Neural progenitor cell (in vitro differentiated cells): ENCODE data around the gene MRM3. TPM values are rescaled to one million over a fixed set of nuclear protein-coding genes. Genes with fewer than 3 reads are reported as not detected.

Experiments used
- DNase-seq: peaks from one replicate; pipeline ENCODE4 v3.0.0-alpha.2; 2016; ENCODE audit warnings: low spot score
- H2AFZ ChIP-seq: fragments of 200-600 bp; sonication (generic); replicated peaks from 2 replicates; pipeline ENCODE4 v1.6.1; 2016; ENCODE audit warnings: antibody characterized with exemption
- H3F3A ChIP-seq: fragments of 200-600 bp; sonication (generic); 2 replicates; pipeline ENCODE4 v1.6.1; 2016; ENCODE audit warnings: antibody characterized with exemption, low read depth
- H3K27ac ChIP-seq: fragments of 200-600 bp; sonication (generic); 2 replicates; pipeline ENCODE4 v1.5.1; 2016; ENCODE audit warnings: mild to moderate bottlenecking
- H3K27me3 ChIP-seq: fragments of 200-600 bp; sonication (generic); 2 replicates; pipeline ENCODE4 v1.6.1; 2016; ENCODE audit warnings: mild to moderate bottlenecking, moderate library complexity
- H3K36me3 ChIP-seq: fragments of 200-600 bp; sonication (generic); 2 replicates; pipeline ENCODE4 v1.5.1; 2016
- H3K4me1 ChIP-seq: fragments of 200-600 bp; sonication (generic); 2 replicates; pipeline ENCODE4 v1.6.1; 2016; ENCODE audit warnings: mixed run types
- H3K4me2 ChIP-seq: fragments of 200-600 bp; sonication (generic); 2 replicates; pipeline ENCODE4 v1.6.1; 2016
- H3K4me3 ChIP-seq: fragments of 200-600 bp; sonication (generic); 2 replicates; pipeline ENCODE4 v1.5.1; 2016
- H3K79me2 ChIP-seq: fragments of 200-600 bp; sonication (generic); 2 replicates; pipeline ENCODE4 v1.6.1; 2016; ENCODE audit warnings: low read depth
- H3K9ac ChIP-seq: fragments of 200-600 bp; sonication (generic); 2 replicates; pipeline ENCODE4 v1.6.1; 2016
- H3K9me3 ChIP-seq: fragments of 200-600 bp; sonication (generic); 2 replicates; pipeline ENCODE4 v1.5.1; 2016; ENCODE audit warnings: low read depth
- H4K20me1 ChIP-seq: fragments of 200-600 bp; sonication (generic); 2 replicates; pipeline ENCODE4 v1.6.1; 2016; ENCODE audit warnings: low read depth
- H3K27ac Mint-ChIP-seq: 3 replicates; pipeline ENCODE4 v1.8.0; 2021; ENCODE audit warnings: mixed read lengths
- H3K27me3 Mint-ChIP-seq: 2 replicates; pipeline ENCODE4 v1.8.0; 2022; ENCODE audit warnings: low read depth, mild to moderate bottlenecking, inconsistent platforms, moderate library complexity, mixed read lengths; ENCODE audit not compliant: insufficient read depth
- H3K36me3 Mint-ChIP-seq: 3 replicates; pipeline ENCODE4 v1.8.0; 2021; ENCODE audit warnings: mixed read lengths
- H3K4me1 Mint-ChIP-seq: 3 replicates; pipeline ENCODE4 v1.8.0; 2021; ENCODE audit warnings: mixed read lengths
- H3K4me3 Mint-ChIP-seq: 3 replicates; pipeline ENCODE4 v1.8.0; 2021; ENCODE audit warnings: mild to moderate bottlenecking, moderate library complexity, mixed read lengths
- H3K9me3 Mint-ChIP-seq: 3 replicates; pipeline ENCODE4 v1.8.0; 2020; ENCODE audit warnings: mixed read lengths
- EZH2 ChIP-seq: fragments of 200-600 bp; sonication (generic); IDR thresholded peaks from 2 replicates; pipeline ENCODE4 v1.6.1; 2017; ENCODE audit warnings: antibody characterized with exemption, mild to moderate bottlenecking, moderate library complexity
- EZH2phosphoT487 ChIP-seq: fragments of 200-600 bp; sonication (generic); IDR thresholded peaks from 2 replicates; pipeline ENCODE4 v1.6.1; 2017; ENCODE audit warnings: antibody characterized with exemption
- total RNA-seq: library from RNA; depleted of rRNA; stranded (reverse); fragments of >200 nt; gene quantifications from 2 replicates; pipeline ENCODE4 v1.2.3, GENCODE V29; 2015; ENCODE audit warnings: low replicate concordance
- TF ChIP-seq, protein P1 (sequence below): fragments of 200-600 bp; sonication (generic); IDR thresholded peaks from 2 replicates; pipeline ENCODE4 v1.5.1; 2017; ENCODE audit warnings: antibody characterized with exemption, mild to moderate bottlenecking

The MRM3 gene
- total RNA-seq, 1 donor from 2014 or later: 22.3 TPM

DNA sequence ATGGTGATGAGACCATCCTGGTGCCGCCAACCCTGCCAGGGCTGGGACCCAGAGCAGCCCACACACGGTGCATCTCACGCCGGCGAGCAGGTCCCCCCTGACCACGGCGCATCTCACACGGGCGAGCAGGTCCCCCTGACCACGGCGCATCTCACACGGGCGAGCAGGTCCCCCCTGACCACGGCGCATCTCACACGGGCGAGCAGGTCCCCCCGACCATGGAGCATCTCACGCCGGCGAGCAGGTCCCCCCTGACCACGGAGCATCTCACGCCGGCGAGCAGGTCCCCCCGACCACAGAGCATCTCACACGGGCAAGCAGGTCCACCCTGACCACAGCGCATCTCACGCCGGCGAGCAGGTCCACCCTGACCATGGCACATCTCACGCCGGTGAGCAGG, 59.2 kb downstream of the MRM3 start:
- H3K9ac ChIP-seq: no peak overlapping the region
- no peak overlapping the region for H3K4me3 Mint-ChIP-seq
- peaks cover 43% of the 10 kb centered on the region for H3K9me3 Mint-ChIP-seq
- H2AFZ ChIP-seq: no peak overlapping the region
- no peak overlapping the region for H3K4me3 ChIP-seq
- no peak overlapping the region for H3K27ac ChIP-seq
- no peaks in the 10 kb centered on the region for H3F3A ChIP-seq
- no peak overlapping the region for H3K4me2 ChIP-seq
- no peak overlapping the region for H3K27ac Mint-ChIP-seq
- H3K9me3 ChIP-seq: no peaks in the 10 kb centered on the region
- TF ChIP-seq, protein P1, sequence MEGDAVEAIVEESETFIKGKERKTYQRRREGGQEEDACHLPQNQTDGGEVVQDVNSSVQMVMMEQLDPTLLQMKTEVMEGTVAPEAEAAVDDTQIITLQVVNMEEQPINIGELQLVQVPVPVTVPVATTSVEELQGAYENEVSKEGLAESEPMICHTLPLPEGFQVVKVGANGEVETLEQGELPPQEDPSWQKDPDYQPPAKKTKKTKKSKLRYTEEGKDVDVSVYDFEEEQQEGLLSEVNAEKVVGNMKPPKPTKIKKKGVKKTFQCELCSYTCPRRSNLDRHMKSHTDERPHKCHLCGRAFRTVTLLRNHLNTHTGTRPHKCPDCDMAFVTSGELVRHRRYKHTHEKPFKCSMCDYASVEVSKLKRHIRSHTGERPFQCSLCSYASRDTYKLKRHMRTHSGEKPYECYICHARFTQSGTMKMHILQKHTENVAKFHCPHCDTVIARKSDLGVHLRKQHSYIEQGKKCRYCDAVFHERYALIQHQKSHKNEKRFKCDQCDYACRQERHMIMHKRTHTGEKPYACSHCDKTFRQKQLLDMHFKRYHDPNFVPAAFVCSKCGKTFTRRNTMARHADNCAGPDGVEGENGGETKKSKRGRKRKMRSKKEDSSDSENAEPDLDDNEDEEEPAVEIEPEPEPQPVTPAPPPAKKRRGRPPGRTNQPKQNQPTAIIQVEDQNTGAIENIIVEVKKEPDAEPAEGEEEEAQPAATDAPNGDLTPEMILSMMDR: no peak
- TF ChIP-seq EZH2 (no peak), EZH2phosphoT487 (no peak)
- DNase-seq: no peak
- no peaks in the 10 kb centered on the region for H3K27me3 ChIP-seq
- peaks cover 4% of the 10 kb centered on the region for H3K27me3 Mint-ChIP-seq
- H3K36me3 ChIP-seq: no peaks in the 10 kb centered on the region
- peaks cover 52% of the 10 kb centered on the region for H3K36me3 Mint-ChIP-seq
- H4K20me1 ChIP-seq: peaks cover 15% of the 10 kb centered on the region
- peaks cover 8% of the 10 kb centered on the region for H3K4me1 Mint-ChIP-seq
- H3K79me2 ChIP-seq: peaks cover 55% of the 10 kb centered on the region
- H3K4me1 ChIP-seq: no peaks in the 10 kb centered on the region

Other genes with a start within 250 kb of the MRM3 start
- 13.6 and 19.3 TPM in 2 replicates for gene VPS53, start 67.5 kb upstream of the MRM3 start, total RNA-seq
- gene TLCD3A, start 49.8 kb upstream of the MRM3 start, total RNA-seq: 13.4 and 24.3 TPM in 2 replicates
- gene GEMIN4, start 30.1 kb upstream of the MRM3 start, total RNA-seq: 15.6 and 30.8 TPM in 2 replicates
- gene GLOD4, start 73 bp upstream of the MRM3 start, total RNA-seq: 131 and 309 TPM in 2 replicates
- 35.9 and 69.4 TPM in 2 replicates for gene NXN, start 197.4 kb downstream of the MRM3 start, total RNA-seq
- 11.7 and 15.7 TPM in 2 replicates for gene TIMM22, start 214.8 kb downstream of the MRM3 start, total RNA-seq